ENCODE data around the gene CLEC16A.

The CLEC16A gene

DNA sequence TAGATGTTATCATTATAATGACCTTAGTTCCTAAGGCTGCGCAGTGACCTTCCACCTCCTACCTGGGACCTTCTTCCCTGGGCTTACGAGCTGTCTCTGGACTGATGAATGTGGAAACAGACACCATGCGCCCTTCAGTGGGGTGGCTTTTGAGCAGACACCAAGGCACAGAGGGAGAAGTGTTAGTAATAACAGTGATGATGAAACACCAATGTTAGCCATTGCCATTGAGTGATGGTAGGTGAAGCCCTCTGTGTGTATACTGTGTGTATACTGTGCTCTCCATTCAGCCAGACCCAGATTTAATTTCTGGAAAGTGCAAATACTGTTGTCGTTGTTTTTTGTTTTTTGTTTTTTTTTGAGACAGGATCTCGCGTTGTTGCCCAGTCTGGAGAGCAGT lies 44.5 kb downstream of the CLEC16A start:
- DNase-seq (ENCODE audit: low read depth): no peak

DNA sequence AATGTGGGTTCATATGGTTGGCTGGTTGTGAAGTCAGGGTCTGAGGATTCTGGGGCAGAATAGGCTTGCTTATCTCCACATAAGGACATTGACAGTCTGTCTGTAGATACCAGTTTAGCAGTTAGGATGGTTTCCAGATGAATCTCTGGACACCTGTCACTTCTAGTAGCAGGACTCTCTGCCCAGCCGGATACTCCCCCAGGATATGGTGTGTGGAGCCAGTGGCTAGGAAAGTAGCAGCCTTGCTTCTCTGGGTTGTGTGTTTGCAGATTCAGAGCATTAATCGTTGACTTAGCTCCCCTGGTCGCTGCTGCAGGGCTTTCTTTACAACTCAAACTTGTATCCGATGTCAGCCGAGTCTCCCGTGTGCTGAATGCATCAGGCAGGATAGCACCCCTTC lies 45.2 kb downstream of the CLEC16A start:
- DNase-seq (ENCODE audit: low read depth): no peak

DNA sequence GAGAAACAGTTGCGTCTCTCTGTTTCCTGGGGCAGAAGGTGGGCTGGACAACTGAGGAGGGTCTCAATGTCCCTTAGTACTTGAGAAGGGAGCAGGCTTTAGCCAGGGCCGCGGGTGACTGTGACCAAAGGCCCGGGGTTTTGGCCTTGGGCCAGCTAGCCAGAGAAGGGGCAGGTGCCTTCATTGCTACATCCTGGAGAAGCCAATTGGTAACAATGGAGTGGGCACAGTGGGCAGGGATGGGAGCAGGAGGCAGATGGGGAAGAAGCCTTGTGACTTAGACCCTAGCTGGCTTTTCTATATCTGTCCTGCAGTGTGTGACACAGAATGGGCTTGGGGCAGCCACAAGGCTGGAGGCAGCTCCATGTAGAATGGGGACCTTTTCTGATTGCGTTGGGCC lies 46.0 kb downstream of the CLEC16A start:
- DNase-seq (ENCODE audit: low read depth): no peak

DNA sequence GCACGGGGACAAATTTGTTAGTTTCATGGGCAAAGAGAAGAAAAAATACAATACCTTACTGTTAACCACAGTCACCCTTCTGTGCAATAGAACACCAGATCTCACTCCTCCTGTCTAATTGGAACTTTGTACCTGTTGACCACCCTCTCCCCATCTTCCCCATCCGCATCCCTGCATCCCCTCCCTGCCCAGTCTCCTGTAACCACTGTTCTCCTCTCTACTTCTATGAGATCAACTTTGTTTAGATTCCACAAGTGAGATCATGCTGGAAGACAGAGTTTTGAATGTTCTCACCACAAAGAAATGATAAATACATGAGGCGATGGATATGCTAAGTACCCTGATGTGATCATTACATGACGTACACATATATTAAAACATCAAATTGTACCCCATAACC lies 47.7 kb downstream of the CLEC16A start:
- no peak for DNase-seq (ENCODE audit: low read depth)

DNA sequence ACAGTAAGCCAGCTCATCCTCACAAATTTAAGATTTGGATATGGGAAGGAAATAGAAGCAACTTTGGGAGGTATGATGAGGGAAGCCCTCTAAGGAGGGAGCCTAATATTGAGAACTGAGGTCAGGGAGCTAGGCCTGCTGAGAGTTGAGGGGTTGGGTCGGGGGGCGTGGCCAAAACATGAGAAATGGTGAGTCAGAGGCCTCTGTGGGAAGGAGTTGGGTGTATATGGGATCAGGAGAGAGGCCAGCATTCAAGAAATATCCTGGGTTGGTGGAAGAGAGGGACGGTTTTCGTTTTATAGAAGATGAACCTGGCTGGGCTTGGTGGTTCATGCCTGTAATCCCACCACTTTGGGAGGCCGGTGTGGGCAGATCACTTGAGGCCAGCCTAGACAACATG lies 48.4 kb downstream of the CLEC16A start:
- DNase-seq (ENCODE audit: low read depth): no peak

DNA sequence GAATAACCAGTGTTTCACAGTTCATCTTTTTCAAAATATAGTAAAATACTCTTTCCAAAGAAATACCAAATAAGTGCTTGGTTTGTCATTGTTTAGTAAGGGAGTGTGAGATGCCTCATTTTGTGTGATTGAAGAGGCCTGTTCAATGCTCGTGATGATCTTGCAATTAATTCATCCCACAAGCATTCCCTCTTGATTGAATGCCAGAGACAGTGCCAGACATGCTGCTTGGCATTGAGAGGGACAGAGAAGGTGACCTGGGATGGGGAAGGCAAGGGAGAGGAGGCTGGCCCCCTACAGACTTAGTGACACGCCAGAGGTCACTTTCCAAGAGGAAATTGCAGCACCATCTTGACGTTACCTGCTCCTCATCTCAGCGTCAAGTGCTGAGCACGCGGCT lies 49.3 kb downstream of the CLEC16A start:
- DNase-seq (ENCODE audit: low read depth): no peak

DNA sequence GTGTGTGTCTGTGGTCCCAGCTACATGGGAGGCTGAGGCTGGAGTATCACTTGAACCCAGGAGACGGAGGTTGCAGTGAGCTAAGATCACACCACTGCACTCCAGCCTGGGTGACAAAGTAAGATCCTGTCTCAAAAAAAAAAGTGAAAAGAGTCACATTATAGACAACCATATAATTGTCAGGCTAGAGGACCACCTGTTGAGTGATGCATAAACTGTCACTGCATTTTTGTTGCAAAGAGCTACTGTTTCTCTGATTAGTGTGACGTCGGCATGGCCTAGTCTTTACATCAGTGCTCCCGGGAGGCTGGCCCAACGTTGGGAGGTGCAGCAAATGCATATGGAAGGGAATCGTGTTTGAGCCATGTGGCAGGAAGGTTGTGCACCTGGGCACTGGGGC lies 50.2 kb downstream of the CLEC16A start:
- DNase-seq (ENCODE audit: low read depth): no peak

DNA sequence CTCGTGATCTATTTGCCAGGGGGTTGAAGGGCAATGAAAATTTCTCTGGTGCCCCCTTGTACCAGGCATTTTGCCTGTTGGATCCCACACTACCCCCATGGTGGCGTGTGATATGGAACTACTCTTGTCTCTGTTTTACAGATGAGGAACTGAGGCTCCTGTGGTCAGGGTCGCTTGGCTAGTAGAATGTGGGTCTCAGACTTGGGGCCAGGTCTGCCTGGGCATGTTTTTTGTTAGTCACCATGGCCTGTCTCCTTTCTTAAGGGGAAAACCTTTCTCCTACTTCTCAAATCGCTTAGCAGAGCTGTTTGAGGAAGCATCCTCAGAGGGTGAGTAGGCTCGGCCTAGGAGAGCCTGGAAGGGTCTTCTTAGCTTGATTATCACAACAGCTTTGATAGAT lies 51.2 kb downstream of the CLEC16A start:
- DNase-seq (ENCODE audit: low read depth): no peak

DNA sequence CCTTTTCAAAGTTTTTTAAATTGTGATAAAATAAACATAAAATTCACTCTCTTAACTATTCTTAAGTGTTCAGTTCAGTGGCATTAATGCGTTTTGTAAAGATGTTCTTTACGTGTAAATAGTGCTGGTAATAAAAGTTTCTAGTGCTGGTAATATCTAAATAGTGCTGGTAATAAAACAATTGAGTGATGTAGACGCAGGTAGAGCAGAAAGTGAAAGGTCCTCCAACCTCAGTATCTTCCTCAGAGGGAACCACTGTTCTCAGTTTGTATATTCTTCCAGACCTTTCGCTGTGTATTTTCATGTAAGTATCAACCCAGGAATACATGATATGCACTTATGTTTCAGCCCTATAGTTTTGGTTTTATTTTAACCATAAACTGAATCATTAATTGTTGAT lies 53.1 kb downstream of the CLEC16A start:
- DNase-seq (ENCODE audit: low read depth): no peak

DNA sequence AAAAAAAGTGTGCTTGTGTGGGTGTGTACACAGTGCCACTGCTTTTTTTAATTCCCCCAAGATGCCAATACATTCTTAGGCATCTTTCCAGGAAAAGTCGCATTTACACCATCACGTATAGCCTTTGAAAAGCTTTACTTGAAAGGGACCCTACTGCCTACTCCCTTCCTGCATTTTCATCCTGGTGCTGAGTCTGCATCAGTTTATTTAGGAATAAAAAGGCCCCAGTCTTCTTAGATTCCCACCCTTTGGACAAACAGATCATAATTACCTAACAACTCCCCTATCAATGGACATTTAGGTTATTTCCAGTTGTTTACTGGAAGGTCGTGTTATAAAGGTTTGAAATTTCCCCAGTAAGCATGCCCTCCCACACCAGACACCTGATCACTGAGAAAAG lies 54.9 kb downstream of the CLEC16A start:
- DNase-seq (ENCODE audit: low read depth): no peak

DNA sequence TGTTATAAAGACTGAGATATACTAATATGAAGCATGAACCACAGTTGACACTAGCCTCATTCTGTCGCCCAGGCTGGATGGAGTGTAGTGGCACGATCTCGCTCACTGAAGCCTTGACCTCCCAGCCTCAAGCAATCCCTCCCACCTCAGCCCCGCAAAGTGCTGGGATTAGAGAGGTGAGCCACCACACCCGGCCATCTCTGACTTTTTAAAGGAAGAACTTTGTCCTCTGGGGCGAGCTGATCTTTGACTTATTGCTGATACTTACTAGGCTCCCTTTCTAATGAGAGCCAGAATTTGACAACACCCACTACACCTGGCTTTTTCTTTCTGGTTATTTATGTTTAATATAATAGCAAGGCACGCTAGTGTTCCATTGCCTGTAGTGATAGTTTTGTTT lies 57.2 kb downstream of the CLEC16A start:
- DNase-seq (ENCODE audit: low read depth): no peak

DNA sequence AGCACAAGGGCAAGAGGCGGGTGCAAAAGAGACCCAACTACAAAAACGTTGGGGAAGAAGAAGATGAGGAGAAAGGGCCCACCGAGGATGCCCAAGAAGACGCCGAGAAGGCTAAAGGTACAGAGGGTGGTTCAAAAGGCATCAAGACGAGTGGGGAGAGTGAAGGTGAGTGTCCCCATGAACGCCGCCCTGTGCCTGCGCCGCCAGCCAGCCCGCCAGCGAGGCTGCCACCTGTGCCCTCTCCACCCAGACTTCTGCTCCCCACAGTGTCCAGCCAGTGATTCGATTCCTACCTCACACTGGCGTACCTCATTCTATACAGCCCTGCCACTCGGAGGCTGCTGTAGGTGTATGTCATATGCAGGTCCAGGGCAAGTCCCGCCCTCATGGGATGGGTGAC lies 58.8 kb downstream of the CLEC16A start:
- no peak for DNase-seq (ENCODE audit: low read depth)

DNA sequence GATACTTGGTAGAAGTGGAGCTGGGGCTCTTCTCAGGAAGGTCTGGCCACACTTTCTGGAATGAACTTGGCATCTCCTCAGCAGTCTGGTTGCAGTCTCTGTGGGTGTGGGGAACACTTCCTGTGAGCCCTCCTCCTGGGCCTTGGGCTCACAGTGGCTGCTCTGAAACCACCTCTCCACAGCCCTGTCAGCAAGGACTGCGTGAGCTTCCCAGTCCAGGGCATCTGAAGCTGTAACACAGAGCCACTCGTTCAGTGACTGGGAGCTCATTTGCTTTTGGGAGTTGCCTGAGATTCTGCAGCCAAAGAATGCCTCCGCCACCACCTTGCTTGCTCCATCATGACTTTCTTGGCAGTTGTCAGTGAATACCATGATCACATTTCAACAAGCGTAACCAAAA lies 60.0 kb downstream of the CLEC16A start:
- DNase-seq (ENCODE audit: low read depth): no peak

DNA sequence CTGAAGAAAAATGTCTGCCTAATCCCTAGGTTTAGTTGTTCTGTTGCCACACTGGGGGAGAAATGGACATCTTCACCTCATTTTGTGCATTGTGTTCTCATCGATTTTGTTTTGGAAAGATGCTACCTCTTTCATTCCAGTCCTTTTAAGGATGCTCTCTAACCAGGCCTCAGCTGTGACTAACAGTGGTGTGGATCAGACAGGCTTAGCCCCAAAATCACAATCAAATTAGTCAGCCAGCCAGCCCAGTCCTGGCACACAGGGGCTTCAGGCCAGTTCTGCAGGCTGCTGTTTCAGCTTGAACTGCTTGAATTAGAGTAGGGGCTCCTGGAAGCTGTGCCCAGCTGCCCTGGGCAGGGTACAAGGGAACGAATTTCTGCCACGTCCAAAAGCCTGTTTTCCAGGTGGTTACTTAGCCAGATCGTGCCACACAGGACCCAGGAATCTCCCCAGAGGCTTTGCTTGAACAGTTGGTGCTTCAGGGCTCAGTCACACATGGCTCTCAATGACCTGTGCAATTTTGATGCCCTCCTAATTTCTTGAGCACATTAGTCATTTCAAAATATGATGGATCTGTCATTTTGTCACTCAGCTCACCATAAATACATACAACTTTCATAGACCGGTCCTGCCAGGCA lies 60.7 kb downstream of the CLEC16A start:
- no peak for DNase-seq (ENCODE audit: low read depth)

DNA sequence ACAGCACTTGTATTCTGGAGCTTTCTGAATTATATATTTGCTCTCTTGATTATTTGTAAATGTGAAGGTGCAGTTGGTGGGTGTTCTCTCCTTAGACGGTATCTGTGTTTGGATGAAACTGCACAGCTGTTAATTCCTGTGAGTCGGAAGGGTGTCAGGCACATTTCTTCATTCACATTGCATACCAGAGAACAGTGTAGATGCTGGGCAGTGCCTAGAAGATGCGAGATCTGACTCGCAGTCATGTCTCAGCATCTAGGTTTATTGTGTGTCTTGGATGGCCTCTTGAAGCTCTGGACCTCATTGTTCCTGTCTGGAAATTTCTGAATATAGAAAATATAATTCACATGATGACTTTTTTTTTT lies 61.2 kb downstream of the CLEC16A start:
- DNase-seq (ENCODE audit: low read depth): no peak

DNA sequence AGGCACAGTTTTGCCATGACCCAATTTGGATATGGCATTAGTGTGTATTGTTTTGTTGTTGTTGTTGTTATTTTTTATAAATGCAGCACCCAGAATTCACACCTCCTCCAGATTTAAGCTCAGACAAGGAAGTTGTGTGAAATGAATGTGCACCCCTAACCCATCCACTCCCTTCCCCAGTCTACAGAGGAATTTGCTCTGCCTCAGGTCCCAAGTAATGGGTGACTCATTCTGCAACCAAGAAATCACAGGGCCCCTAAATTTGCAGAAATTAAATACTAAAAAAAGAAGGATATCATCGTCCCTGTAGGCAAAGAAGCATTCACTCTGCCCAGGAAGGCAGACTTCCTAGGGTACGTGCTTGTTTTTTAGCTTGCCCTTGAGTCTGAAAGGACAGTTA lies 62.3 kb downstream of the CLEC16A start:
- no peak for DNase-seq (ENCODE audit: low read depth)

DNA sequence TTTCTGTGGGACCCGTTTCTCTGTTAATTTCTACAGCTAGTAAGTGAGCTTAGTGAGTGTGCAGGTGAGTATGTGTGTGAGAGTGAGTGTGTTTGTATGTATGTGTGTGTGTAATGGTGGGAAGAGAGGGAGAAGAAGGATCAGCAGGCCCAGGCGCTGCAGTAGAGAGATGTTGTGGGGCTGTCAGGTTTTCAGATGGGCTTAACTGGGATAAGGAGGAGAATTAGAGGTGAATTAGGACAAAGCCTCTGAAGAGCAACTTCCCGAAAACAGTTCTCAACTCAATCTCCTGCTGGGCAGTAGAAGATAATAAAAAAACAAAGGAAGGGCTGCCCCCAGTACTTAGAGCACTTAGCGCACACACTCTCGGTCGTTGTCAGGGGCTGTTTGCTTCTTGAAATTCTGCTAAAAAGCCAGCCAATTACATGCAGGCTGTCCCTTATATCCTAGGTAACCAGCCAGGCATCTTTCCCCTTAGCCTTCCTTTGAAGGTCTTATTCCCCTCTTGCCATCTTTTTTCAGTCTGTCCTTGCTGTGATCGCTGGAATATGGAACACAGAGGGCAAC lies 63.4 kb downstream of the CLEC16A start:
- DNase-seq (ENCODE audit: low read depth): no peak

DNA sequence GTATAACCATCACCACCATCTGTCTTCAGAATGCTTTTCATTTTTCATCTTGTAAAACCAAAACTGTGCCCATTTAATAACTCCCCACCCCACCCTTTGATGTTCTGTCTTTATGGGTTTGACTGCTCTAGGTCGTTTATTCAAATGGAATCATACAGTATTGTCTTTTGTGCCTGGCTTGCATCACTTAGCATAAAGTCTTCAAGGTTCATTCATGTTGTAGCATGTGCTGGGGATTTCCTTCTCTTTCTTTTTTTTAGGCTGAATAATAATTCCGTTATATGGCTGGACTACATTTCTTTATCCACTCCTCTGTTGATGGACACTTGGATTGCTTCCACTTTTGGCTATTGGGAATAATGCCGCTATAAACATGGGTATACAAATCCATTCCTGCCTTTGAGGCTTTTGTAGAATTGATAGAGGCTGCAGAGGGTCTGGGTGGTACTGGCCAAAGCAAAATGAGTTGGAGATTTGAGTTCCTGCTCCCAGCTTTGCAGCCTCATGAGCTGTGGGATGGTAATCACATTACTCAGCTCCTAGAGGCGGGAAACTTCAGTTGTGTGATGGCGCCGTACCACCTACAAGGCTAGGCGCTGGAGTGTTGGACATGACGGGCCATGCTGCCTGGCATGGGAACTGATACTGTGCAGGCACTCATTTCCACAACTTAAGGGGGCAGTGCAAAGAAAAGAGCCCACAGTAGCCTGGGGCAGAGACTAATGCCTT lies 64.8 kb downstream of the CLEC16A start:
- no peak for DNase-seq (ENCODE audit: low read depth)

DNA sequence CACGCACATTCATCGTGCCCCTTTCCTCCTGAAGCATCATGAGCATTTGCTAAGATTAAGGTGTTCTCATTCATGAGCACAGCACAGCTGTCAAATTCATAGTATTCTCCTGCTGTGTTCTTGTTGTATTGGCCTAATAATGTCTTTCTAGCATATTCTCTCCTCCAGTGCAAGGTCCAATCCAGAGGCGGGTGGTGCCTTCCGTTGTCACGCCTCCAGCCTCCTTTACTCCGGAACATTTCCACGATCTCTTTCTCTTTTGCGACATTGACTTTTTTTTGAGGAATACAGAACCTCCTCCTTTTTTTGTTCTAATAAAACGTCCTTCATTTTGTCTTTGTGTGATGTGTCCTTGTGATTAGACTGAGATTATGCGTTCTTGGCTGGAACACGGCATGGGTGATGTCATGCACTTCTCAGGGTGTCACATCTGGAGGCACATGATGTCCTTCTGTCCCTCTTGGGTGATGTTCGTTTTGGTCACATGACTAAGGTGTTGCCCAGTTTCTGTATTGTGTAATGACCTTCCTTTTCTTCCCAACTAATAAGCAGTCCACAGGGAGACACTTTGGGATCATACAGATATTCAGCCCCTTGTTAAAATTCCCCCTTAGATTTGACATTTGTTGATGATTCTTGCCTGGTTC lies 66.3 kb downstream of the CLEC16A start:
- no peak for DNase-seq (ENCODE audit: low read depth)

DNA sequence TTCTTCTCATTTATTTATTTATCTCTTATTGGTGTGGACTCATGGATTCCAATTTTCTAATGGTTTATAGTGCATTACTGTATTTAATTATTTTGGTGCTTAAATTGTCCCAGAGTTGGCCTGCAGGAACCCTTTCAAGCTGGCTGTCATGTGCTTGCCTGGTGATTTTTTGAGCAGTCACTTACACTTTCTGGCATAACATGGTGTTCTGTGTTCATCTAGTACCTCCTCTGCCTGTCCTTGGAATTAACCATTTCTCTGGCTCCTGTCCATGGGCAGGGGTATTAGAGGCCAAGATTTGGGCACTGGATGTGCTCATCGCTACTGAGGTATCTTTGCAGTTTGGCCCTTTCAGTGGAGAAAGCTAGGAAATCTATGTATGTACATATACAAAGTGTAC lies 67.0 kb downstream of the CLEC16A start:
- DNase-seq (ENCODE audit: low read depth): no peak

DNA sequence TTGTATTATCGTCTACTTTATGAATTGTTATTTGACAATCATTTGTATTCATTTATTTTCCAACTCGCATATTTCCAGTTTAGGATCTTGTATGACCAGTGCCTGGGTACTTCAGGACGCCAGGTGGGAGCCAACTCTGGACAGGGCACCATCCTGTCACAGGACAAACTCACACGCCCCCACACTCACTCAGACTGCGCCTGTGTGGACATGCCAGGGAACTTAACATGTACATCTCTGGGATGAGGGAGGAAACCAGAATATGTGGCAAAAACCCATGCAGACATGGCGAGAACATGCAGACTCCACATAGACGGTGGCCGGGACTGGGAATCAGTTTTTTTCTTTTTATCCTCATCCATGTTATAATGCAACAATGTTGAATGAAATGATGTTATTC lies 68.5 kb downstream of the CLEC16A start:
- no peak for DNase-seq (ENCODE audit: low read depth)

DNA sequence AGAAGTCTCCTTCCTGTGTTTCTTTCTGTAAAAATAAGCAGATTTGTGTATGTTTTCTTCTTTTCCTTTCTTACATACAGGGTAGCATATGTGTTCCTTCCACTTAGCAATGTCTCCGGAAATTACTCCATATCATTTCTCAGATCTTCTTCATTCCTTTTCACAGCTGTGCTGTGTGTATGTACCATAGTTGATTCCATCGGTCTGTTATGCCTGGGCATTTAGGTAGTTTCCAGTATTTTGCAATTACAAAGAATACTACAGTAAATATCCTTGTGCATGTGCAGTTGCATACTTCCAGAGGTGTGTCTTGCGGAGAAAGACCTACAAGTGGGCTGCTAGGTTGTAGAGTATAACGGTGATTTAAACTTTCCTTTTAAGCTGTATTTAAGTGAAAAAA lies 69.8 kb downstream of the CLEC16A start:
- DNase-seq (ENCODE audit: low read depth): no peak

DNA sequence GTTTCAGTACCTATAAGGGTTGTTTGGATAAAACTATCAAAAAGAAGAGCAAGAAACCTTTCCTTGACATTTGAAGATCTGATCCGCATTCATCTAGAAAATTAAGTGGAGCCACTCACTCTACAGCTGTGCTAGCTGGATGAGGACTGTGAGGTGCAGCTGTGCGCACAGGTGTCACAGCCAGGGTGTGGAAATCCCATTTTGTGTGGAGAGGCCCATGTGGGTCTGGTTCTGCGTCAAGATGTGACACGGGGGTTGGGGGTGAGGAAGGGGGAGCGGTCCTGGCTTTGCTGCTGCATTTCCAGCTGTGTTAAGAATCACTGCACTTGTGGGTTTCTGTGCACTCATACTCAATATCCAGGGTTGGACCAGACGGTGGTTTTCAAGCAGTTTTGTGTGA lies 70.7 kb downstream of the CLEC16A start:
- DNase-seq (ENCODE audit: low read depth): no peak

Measured in activated T-helper 1 cell treated with Interleukin-2 at 50 U/mL for 16 hours (primary cell).